ENCODE results near the gene PLA2R1.
"Not testable (repeated sequence)": the region's sequence is repeated elsewhere in the genome, so short reads cannot be mapped to it uniquely, and the experiment has no call there.

PLA2R1 gene

DNA sequence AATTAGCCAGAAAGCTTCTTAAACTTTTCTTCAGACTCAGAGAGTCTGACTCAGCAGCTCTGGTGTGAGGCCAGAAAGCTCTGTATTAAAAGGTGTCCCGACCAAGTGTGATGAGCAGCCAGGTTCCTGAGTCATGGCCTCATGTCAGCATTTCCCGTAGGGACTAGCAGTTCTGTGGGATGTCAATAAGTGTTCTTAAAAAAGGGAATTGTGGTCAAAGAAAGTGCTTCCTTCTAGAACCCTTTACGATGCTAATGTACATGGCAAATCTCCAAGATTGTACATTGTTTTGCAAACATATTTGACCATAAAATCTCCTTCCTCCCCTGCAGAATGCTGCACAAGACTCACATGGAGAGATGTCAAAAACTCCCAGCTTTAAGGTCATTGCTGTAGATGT lies 80.1 kb downstream of the PLA2R1 start:
- peak; percentile 91 for DNase-seq (ENCODE audit: low read depth)

DNA sequence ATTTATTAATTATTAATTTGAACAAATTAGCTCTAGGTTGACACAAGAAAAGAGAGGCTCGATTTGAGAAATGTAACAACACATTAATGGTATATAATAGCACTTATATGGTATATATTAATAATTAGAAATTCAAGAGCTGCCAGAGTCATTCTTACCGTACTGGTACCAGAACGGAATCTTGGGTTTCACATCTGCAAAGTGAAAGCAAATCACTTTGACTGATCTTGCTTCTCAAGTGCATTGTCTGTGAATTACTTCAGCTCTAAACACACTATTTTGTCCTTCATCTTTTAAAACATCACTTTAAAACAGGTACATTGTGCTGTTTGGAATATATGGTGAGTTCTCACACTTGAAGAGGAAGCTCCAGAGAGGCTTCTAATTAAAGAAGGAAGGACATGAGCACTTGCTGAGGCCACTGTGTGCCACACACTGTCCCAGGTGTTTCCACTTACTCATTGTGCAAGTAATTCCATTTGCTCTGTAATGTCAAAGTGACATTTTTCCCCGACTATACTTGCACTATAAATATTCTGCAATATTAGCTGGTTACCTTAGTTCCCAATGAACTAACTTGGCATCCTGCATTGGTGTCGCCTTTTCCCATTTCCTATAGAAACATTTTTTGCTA lies 85.8 kb downstream of the PLA2R1 start:
- DNase-seq (ENCODE audit: low read depth): no peak

DNA sequence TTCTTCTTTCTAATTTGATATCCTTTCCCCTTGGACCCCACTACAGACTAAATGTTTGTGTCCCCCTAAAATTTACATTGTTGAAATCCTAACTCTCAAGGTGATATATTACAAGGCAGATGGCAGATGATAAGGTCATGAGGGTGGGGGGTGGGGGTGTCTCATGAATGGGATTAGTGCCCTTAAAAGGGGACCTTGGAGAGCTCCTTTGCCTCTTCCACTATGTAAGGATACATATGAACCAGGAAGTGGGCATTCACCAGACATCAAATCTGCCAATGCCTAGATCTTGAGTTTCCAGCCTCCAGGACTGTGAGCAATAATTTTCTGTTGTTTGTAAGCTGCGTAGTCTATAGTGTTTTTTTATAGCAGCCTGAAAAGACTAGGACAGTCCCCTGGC lies 89.1 kb downstream of the PLA2R1 start:
- DNase-seq (ENCODE audit: low read depth): no peak

DNA sequence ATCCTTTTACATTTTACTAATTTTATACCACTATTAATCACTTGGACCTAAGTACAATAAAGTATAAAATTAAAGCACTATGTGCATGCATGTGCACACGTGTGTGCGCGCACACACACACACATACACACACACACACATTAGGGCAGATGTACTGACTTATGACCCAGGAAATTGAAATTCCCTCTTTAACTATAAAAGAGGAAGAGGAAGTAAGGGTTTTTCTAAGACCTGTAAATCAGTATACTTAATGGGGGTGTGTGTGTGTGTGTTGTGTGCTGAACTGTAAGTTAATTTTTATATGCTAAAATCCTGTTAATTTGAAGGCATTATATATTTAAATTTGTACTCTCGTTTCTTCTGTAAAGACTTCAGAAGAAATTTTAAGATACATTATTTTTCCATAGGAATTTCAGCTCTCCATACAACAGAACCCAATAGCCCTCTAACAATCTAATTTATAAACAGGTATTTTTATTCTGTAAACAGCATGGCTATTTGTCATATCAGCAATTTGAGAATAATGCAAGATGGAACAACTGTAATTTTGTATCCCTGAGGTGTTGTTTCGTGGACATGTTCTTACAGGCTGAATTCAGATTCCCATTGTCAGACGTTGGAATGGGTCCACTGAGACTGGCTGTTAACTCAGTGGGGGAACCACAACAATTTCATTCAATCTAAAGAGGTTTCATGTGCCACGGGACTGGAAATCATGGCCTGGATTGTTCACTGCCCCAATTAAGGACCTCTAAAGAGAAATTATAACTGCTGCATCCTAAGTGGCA lies 90.9 kb downstream of the PLA2R1 start:
- DNase-seq (ENCODE audit: low read depth): no peak

DNA sequence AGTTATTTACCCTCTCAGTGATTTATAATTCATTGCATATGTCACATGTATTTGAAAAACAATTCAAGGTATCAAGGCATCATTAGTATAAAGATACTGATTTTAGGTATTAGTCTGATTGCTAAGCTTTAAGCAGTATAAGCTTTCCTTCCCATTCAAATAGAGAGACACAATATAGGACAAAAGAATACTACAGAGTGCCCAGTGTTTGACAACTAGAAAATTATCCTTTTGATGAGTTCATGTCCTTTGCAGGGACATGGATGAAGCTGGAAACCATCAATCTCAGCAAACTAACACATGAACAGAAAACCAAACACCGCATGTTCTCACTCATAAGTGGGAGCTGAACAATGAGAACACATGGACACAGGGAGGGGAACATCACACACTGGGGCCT lies 91.9 kb downstream of the PLA2R1 start:
- not testable (repeated sequence) for DNase-seq (ENCODE audit: low read depth)

DNA sequence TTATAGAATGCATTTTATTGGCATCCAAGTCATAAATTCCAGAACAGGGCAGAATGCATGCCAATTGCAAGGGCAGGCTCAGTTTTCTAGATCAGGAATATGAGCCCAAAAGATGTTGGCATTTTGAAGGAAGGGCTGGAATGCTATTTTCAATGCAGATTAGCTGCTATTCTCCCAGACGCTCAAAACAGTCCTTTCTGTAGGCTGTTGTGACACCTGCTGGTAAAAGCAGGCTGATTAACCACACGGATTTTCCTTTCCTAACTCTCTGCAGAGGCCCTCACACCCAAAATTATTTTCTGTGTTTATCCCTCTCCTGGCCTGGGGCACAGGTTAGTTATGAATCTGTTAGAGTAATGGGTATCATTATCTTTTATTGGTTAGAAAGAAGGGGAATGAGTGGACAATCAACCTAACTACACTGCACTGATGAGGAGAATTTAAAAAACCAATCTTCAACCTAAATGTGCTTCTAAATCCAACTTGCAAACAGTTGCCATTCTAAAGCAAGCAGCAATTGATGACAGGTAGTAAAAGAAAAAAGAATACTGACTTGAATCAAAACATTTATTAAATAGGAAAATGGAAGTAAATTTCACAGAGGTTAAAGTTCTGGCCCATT lies 94.0 kb downstream of the PLA2R1 start:
- DNase-seq (ENCODE audit: low read depth): peak; percentile 53

DNA sequence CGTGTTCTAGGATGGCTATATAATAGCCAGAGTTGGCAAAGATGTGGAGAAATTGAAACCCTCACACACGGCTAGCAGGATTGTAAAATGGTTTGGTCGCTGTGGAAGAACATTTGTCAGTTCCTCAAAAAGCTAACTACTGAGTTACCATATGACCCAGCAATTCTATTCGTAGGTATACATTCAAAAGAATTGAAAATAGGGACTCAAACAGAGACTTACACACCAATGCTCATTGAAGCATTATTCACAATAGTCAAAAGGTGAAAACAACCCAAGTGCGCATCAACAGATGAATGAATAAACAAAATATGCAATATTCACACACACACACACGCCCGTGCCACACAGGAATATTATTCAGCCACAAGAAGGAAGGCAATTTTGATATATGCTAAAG lies 98.7 kb downstream of the PLA2R1 start:
- no peak for DNase-seq (ENCODE audit: low read depth)

DNA sequence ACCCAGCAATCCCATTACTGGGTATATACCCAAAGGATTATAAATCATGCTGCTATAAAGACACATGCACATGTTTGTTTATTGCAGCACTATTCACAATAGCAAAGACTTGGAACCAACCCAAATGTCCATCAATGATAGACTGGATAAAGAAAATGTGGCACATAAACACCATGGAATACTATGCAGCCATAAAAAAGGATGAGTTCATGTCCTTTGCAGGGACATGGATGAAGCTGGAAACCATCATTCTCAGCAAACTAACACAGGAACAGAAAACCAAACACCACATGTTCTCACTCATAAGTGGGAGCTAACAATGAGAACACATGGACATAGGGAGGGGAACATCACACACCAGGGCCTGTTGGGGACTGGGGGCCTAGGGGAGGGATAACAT lies 99.9 kb downstream of the PLA2R1 start:
- DNase-seq (ENCODE audit: low read depth): not testable (repeated sequence)

DNA sequence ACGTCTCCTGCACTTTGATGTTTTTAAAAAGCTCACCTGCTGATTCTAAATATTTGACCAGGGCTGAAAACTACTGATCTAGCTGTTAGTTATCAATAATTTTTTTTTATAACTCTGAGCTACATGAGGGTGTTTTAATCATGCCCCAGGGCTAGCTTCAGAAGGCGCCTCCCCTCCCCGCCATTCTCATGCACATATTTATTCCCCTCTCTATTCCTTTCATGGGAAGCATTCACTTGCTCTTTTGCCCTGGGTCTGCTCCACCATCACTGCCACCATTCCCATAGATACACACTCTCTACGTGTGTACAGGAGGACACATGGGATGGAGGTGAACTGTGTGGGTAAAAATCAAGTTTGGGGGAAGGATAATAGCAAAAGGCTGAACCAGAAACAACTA lies 101.0 kb downstream of the PLA2R1 start:
- DNase-seq (ENCODE audit: low read depth): no peak

DNA sequence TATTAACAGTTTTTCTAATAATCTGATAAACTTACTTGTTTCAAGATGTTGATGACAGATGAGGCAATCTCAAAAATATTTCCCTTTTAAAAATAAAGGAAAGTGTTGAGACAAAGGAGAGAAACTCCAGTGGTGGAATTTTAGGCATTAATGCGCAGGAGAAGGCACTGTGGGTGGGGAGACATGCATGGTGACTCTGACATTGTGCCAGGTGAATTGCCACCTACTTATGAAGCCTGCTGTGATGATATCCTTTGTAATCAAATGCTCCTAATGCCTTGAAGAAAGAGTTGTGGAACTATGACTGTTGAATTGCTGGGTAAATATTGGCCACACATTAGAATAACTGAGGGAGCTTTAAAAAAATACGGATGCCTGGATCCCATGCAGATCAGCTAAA lies 101.4 kb downstream of the PLA2R1 start:
- peak; percentile 50 for DNase-seq (ENCODE audit: low read depth)

DNA sequence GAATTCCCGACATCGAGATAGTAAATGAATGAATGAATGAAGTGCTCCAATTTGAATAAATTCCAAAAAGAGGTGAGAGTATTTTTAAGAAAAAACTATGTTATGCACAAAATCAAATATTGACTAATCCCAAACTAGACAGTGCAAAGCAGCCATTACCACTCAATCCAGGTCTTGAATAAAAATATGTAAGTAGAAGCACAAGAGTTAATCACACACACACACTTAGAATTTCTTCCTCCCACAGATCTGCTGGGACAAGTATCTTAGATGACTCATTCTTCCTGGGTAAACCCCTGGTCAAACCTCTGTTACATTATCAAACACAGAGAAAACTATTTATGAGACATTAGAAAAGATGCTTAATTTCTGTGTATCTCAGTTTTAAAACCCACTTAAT lies 102.0 kb downstream of the PLA2R1 start:
- DNase-seq (ENCODE audit: low read depth): peak; percentile 84

DNA sequence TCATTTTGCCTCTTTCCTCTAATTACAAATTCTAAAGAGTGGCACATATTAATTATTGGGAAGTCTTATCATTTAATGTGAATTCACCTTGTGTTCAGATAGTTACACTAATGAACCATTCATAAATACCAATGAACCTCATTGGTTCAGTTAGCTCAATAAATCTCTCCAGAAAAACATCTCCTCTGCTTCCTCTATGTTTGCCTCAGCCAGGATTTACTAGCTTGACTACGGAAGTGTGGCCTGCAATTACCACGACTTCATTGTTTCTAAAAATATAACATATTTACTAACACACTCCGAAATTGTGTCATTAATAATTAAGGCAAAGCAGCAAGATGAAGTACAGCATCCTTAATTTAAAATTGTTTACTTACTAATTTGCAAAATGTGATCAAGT lies 103.3 kb downstream of the PLA2R1 start:
- no peak for DNase-seq (ENCODE audit: low read depth)

DNA sequence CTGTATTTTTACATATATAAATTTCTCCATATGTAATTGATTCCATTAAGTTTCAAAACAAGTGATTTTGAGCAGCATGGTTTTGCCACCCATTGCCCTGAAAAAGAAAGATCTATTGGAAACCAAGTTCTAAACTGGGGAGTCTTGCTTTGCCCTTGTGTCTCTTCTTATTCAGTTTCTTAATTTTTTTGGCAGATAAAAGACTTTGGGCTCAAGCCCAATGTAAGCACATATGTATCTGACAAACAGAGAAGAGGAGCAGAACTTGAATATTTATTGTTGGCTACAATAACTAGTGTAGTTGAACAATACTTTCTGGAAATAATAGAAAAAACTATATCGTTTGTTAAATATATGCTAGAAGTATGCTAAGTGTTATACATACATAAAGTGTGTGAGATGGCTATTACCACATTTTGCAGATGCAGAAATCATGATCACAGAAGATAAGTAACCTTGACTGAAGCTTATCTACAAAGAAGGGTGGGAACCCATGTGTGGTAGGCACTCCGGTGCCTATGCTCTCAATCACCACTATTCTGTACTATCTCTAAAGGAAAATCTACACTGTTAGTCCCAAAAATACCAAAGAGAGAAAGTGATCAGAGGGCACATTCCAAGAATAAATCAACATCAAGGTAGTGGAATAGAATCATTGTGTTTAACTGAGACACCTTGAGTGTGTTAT lies 109.1 kb downstream of the PLA2R1 start:
- no peak for DNase-seq (ENCODE audit: low read depth)

DNA sequence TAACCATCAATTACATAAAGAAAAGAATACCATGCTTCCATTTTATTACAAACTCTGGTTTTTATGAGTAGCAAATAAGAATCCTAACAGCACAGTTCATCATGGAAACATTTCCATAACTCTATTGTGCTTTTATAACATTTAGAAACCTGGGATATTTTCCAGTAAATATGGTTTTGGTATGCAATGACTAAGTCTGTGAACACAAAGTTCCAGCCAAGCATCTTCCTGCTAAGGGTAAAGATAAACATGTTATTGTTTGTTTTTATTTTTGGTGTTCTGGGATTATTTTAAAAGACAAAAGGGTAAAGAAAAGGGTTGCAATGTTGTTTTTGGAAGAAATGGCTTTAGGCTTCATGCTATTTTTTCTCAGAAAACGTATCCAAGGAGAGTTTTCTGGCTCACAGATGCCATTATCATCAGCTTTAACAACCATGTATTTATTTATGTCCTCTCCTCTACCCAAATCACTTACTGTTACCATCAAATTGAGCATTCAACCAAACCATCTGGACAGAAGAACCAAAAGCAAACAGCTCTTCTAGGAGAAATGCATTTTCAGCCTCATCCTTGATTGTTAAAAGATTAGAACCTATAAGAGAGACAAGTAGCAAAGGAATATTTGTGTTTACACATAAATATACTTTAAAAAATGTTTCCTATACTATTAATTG lies 116.0 kb downstream of the PLA2R1 start:
- DNase-seq (ENCODE audit: low read depth): peak; percentile 73

DNA sequence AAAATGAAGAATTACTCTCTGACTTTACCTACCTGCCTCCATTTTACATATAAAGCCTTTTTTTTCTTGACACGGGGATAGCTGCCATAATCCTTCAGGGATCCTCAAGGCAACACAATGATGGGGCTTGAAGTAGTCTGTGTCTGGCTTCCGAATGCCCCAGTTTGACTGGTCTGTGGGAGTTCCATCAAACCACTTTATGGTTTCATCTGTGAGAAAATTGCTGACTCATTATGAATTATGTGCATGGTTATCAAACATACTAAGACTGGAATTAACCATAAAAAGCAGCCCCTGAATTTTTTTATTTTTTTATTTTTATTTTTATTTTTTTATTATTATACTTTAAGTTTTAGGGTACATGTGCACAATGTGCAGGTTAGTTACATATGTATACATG lies 117.5 kb downstream of the PLA2R1 start:
- DNase-seq (ENCODE audit: low read depth): peak; percentile 2

DNA sequence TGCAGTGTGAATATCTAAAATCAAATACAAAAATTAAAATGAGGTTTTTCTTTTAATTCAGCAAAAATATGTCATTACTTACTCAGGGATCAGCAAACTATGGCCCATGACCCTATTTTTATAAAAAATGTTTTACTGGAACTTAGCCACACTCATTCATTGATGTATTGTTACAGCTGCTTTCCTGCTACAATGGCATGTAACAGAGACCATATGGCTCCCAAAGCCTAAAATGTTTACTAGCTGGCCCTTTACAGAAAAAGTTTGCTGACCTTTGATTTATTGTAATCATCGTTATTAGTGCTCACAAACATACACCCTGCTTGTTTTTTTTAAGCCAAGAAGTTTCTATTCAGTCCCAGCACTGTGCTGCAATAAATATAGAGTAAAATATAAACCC lies 120.3 kb downstream of the PLA2R1 start:
- no peak for DNase-seq (ENCODE audit: low read depth)

DNA sequence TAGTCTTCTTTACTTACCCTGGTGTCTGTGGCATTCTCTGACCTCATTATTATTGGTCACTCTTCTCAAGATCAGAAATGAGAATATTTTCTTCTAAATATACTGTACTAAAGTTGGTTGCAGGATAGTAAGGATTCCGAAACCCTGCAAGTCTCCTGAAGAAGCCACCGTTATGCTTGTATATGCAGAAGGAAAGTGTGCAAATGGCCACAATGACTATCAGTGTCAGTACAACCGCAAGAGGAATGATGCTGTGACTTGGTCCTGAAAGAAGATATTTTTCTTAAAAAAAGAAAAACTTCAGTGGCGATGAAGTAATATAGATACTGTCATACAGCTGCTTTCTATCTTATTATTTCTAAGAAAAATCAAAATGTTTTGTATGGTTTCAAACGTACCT lies 120.7 kb downstream of the PLA2R1 start:
- DNase-seq (ENCODE audit: low read depth): no peak

DNA sequence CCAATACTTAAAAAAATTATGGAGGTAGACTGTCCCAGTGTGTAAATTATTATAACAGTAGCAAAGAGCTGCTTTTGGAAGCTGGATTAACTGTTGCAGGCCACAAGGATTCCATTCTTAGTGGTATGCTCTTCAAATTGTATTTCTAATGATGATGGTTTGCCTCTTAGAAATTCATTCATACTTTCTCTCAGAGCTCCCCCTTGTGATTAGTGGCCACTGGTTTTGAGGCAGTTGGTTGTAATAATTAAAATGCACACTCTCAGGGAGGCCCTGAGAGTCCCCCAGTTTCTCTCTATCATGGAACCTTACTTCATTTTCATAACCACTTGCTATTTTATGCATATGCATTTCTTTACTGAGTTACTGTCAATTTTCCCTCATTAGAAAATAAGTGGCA lies 122.5 kb downstream of the PLA2R1 start:
- DNase-seq (ENCODE audit: low read depth): peak; percentile 39

DNA sequence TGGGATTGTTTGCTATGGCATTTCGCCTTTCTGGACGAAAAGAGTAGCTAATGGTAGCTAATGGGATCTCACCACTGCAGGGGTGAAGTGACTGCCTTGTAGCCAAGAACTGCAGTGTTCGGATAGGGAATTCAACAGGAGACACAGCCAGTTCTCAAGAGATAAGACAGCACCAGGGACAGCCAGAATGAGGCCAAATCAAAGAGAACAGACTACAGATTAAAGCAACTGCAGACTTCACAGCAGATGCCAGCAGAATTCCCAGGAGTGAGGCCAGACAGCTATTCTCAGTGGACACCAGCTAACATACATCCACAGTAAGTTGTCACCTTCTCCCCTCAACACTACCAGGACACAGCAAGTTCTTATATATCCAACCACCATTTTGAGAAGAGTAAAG lies 124.0 kb downstream of the PLA2R1 start:
- DNase-seq (ENCODE audit: low read depth): no peak

DNA sequence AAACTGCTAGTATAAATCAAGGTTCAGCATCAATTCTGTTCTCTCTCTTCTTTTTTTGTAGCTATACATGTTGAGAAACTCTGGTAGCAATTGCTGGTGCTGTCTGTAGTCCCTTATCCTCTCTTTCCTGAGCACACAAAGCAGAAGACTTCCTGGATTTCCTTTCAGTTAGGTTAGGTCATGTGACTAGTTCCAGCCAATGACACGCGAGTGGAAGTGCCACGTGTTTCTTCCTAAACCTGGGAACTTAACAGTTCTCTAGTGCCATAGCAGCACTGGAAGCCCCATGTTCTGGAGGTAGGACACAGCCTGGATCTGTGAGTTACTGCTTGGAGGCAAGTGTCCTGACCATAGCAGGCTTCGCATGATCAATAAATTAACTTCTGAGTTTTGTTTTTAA lies 125.9 kb downstream of the PLA2R1 start:
- DNase-seq (ENCODE audit: low read depth): peak; percentile 14

DNA sequence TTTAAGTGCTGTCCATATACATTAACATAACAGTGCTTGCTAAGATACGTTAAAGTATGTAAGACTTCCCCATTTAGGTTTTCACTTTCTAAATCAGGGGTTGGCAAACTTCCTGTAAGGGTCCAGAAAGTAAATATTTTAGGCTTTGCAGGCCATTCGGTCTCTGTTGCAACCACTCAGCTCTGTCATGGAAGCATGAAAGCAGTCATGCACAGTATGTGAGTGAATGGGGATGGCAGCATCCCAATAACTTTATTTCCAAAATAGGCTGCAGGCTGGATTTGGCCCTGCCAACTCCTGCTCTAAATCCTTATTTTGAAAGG lies 128.7 kb downstream of the PLA2R1 start:
- peak; percentile 6 for DNase-seq (ENCODE audit: low read depth)

DNA sequence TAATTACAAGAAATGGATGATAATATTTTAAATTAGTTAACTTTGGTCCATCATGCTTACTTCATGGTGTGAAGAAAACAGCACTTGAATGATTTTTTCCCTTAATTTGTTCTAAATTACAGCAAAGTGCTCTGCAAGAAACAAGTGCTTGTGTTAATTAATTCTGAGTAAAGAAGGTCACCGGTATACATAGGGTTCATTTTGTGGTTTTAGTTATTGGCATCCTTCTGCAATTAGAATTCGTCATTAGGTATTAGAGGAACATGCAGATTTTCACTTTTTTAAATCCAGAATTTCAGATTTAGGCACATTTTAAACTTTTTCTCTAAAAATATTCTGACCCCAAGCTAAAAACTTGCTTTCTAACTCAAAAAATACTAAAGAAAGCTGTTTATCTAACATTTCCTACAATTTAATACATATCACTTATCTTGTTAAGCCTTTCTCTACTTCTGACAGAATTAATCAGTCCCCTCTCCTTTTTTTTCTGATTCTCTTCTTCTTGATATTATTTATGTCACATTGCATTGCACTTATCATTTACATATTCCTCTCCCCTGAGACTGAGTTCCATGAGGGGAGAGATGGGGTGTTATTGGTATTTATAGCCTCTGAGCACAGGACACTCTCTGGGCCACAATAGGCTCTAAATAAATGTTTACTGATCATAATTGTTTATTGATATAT lies 129.2 kb downstream of the PLA2R1 start:
- no peak for DNase-seq (ENCODE audit: low read depth)

Data from EH (cell line).